ENCODE results near the gene TWF2.

GRCh38 chr3:52194485-52195290 lies 44.3 kb downstream of the TWF2 start:
- TF ChIP-seq CTCF (IDR thresholded peaks at IDR 0.05), result no peak
- TF ChIP-seq POLR2A (IDR thresholded peaks at IDR 0.05), result no peak

Measured in lower leg skin (tissue), 3 donors.